Body of pancreas (tissue), 4 donors: ENCODE measurements around the gene ARID4B. TPM values are rescaled to one million over a fixed set of nuclear protein-coding genes. Genes with fewer than 3 reads are reported as not detected.
A peak's percentile ranks its signal among the peaks of the same experiment; 100 is the strongest.

Source experiments
- ATAC-seq: fragments of 150-250 bp; one replicate; pipeline ENCODE4 v1.9.1; 2016
- DNase-seq, 4 donors: peaks; one replicate each; pipeline ENCODE4 v3.0.0-alpha.2; 2019
- H3K27ac ChIP-seq, 4 donors: fragments of 200-600 bp; sonication (generic); 1 replicate in 3 of 4; 2 replicates in 1 of 4; pipeline versions ENCODE4 v1.5.1 to v1.6.1; 2016 to 2019; ENCODE audit warnings: mild to moderate bottlenecking in 1 of 4, mixed read lengths in 1 of 4, moderate library complexity in 1 of 4
- H3K27me3 ChIP-seq, 2 donors: fragments of 200-600 bp; sonication (generic); one replicate each; pipeline ENCODE4 v1.6.0; 2016; ENCODE audit warnings: mild to moderate bottlenecking in 1 of 2
- H3K36me3 ChIP-seq, 2 donors: fragments of 200-600 bp; sonication (generic); replicated peaks in 1 of 2; 2 replicates each; pipeline ENCODE4 v1.5.1; 2016; ENCODE audit warnings: low read depth in 2 of 2; ENCODE audit not compliant: insufficient read depth in 1 of 2
- H3K4me1 ChIP-seq: fragments of 200-600 bp; sonication (generic); one replicate; pipeline ENCODE4 v1.6.0; 2016
- H3K4me3 ChIP-seq, 2 donors: fragments of 200-600 bp; sonication (generic); 1 replicate in 1 of 2; 2 replicates in 1 of 2; pipeline ENCODE4 v1.5.1; 2016 to 2019
- H3K9me3 ChIP-seq, 3 donors: fragments of 200-600 bp; sonication (generic); 1 replicate in 2 of 3; 2 replicates in 1 of 3; pipeline ENCODE4 v1.5.1; 2016
- POLR2A ChIP-seq, 3 donors: fragments of 450-650 bp; IDR thresholded peaks; one replicate each; pipeline ENCODE4 v1.6.1; 2016; ENCODE audit warnings: antibody characterized with exemption in 3 of 3, mild to moderate bottlenecking in 2 of 3
- WGBS, 2 donors: methylation state at CpG; one replicate each; pipeline ENCODE4 v1.1.5; 2017; 5-methylcytosine and 5-hydroxymethylcytosine counted together
- intact Hi-C: fragments of 100-400 bp; cut with DNase I; formaldehyde crosslinking; loops from one replicate; pipeline ENCODE4 v1.15.1; 2023
- total RNA-seq, 2 donors: library from RNA; depleted of rRNA; stranded (reverse); fragments of >200 nt; gene quantifications; one replicate each; pipeline ENCODE4 v1.1.0, GENCODE V29; 2016
- TF ChIP-seq, protein P1 (sequence below), 7 experiments: fragments of 450-650 bp in 4 of 7; fragments of 200-600 bp in 3 of 7; sonication (generic) in 3 of 7; IDR thresholded peaks; one replicate each; pipeline ENCODE4 v1.5.1; 2016 to 2019; ENCODE audit warnings: antibody characterized with exemption in 7 of 7

The ARID4B gene, protein sequence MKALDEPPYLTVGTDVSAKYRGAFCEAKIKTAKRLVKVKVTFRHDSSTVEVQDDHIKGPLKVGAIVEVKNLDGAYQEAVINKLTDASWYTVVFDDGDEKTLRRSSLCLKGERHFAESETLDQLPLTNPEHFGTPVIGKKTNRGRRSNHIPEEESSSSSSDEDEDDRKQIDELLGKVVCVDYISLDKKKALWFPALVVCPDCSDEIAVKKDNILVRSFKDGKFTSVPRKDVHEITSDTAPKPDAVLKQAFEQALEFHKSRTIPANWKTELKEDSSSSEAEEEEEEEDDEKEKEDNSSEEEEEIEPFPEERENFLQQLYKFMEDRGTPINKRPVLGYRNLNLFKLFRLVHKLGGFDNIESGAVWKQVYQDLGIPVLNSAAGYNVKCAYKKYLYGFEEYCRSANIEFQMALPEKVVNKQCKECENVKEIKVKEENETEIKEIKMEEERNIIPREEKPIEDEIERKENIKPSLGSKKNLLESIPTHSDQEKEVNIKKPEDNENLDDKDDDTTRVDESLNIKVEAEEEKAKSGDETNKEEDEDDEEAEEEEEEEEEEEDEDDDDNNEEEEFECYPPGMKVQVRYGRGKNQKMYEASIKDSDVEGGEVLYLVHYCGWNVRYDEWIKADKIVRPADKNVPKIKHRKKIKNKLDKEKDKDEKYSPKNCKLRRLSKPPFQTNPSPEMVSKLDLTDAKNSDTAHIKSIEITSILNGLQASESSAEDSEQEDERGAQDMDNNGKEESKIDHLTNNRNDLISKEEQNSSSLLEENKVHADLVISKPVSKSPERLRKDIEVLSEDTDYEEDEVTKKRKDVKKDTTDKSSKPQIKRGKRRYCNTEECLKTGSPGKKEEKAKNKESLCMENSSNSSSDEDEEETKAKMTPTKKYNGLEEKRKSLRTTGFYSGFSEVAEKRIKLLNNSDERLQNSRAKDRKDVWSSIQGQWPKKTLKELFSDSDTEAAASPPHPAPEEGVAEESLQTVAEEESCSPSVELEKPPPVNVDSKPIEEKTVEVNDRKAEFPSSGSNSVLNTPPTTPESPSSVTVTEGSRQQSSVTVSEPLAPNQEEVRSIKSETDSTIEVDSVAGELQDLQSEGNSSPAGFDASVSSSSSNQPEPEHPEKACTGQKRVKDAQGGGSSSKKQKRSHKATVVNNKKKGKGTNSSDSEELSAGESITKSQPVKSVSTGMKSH (N-terminal part only)
- 10 to 100 TPM; 27.7 to 35.3 TPM for total RNA-seq

DNA sequence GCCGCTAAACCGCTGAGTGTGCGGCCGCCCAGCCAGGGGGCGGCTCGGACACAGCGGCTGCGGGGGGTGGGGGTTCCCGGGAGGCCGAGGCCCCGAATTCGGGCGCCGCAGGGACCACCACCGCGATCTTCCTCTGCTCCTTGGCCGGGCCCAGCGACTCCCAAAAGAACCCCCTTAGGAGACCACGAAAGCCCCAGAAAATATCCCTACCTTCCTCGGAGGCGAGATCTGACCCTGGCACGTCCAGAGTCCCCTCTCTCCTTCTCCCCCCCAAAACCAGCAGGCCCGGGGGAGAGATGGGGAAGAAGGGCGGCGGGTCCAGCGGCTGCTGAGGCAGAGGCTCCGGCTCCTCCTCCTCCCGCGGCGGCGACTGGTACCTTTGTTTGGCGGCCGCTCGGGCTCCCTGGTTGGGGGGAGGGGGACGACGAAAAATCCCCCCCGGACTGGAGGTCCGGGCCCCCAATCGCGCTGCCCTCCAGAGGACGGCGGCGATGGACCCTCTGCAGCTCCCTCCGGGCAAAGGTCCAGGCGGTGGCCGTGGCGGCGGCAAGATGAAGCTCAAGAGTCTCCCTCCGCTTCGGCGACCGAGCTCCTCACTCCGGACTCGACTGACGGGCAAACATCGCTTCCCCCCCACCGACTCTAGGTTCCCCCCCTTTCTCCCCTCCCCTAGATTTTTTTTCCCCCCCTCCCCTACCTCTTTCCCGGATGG lies at the start of gene ARID4B:
Gene ARID4B (minus strand): TSS at position 621 of the 712 bp plus-strand sequence. CDS start 1,260 bp downstream, outside the sequence.
- no peaks in the 10 kb centered on the region for H3K27me3 ChIP-seq
- no peak for DNase-seq

DNA sequence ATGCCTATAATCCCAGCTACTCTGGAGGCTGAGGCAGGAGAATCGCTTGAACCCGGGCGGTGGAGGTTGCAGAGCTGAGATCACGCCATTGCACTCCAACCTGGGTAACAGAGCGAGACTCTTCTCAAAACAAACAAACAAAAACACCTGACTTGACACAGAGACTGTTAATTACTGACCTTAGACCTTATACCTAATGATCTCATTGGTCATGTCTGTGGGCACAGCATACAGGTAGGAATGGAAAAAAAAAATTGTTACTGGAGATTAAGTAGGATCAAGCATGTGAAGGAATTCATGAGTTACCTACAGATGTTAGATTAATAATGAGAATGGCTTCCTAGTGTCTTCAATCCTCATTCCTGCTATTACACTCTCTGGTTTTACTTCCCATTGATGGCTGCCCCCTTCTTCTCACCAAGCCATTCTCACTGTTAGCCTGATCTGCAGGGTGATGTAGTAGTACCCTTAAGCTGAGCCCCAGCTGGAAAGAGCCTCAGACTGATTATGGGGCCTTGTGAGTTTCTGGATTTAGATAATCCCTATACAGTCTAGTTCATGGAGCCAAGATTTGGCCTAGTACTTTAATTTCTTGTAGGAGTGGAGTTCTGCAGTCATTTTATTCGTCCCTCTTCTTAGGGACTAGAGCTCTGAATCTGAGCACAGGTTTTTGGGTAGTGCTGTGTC lies 48.1 kb upstream of the ARID4B start:
- Histone ChIP-seq H3K4me3 (no peak overlapping the region), H3K9me3 (no peaks in the 10 kb centered on the region), H3K36me3 (peaks cover 0 to 4% of the 10 kb centered on the region in 2 donors), H3K4me1 (no peaks in the 10 kb centered on the region), H3K27ac (no peak overlapping the region), H3K27me3 (no peaks in the 10 kb centered on the region)
- intact Hi-C loops: no loop called here
- no peak for DNase-seq
- 94 to 98% methylated on average over 6 of the region's 6 CpGs for WGBS, 2 donors
- no peak for TF ChIP-seq POLR2A (IDR thresholded peaks at IDR 0.05)
- TF ChIP-seq, protein P1, sequence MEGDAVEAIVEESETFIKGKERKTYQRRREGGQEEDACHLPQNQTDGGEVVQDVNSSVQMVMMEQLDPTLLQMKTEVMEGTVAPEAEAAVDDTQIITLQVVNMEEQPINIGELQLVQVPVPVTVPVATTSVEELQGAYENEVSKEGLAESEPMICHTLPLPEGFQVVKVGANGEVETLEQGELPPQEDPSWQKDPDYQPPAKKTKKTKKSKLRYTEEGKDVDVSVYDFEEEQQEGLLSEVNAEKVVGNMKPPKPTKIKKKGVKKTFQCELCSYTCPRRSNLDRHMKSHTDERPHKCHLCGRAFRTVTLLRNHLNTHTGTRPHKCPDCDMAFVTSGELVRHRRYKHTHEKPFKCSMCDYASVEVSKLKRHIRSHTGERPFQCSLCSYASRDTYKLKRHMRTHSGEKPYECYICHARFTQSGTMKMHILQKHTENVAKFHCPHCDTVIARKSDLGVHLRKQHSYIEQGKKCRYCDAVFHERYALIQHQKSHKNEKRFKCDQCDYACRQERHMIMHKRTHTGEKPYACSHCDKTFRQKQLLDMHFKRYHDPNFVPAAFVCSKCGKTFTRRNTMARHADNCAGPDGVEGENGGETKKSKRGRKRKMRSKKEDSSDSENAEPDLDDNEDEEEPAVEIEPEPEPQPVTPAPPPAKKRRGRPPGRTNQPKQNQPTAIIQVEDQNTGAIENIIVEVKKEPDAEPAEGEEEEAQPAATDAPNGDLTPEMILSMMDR (IDR thresholded peaks at IDR 0.05): no peak
- no peak for ATAC-seq

More for the DNA sequence above, at the start of gene ARID4B:
- H3K36me3 ChIP-seq: no peaks in the 10 kb centered on the region
- peak; percentile 6 for ATAC-seq
- WGBS, 2 donors: 0 to 1% methylated on average over 23 to 55 of the region's 58 CpGs
- TF ChIP-seq, protein P1 (IDR thresholded peaks at IDR 0.05): no peak
- peak; percentile 61 to 84 (median 80) for TF ChIP-seq POLR2A (IDR thresholded peaks at IDR 0.05)
- intact Hi-C loops: loop anchor here (10.0 kb wide), 1 partner anchor 63 kb away; no protein-coding TSS in a partner anchor
- H3K4me1 ChIP-seq: peaks cover 62% of the 10 kb centered on the region
- H3K4me3 ChIP-seq: peak within 1 kb of the TSS; percentile 89 to 93
- peak within 1 kb of the TSS; percentile 91 to 96 (median 93) for H3K27ac ChIP-seq
- H3K9me3 ChIP-seq: no peaks in the 10 kb centered on the region

DNA sequence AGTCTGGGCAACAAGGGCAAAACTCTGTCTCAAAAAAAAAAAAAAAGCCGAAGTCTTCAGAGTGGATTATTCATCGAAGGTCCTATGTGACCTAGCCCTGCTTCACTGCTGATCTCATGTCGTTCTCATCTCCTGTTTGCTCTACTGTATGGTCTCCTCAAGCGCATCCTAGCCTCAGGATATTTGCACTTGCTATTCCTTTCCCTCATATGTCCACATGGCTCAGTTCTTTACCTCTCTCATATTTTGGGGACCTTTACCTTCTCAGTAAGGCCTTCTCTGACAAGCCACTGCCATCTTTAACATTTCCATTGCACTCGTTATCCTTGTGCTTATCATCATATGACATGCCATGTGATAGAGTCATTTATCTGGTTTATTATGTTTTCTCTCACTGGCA lies 41.8 kb upstream of the ARID4B start:
- WGBS, 2 donors: 82 to 88% methylated on average over 5 of the region's 5 CpGs
- no peak for TF ChIP-seq POLR2A (IDR thresholded peaks at IDR 0.05)
- TF ChIP-seq, protein P1 (IDR thresholded peaks at IDR 0.05): no peak
- intact Hi-C loops: no loop called here

DNA sequence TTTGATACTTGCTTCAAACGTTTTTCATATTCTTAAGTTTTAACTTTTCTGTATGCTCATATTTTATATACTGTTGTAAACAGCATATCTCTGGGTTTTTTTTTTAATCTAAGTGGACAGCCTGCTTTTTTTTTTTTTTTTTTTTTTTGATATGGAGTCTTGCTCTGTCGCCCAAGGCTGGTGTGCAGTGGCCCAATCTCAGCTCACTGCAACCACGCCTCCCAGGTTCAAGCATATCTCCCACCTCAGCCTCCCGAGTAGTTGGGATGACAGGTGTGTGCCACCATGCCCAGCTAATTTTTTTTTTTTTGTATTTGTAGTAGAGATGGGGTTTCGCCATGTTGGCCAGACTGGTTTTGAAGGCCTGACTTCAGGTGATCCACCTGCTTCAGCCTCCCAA lies 40.4 kb upstream of the ARID4B start:
- 75% methylated on average over 5 of the region's 5 CpGs for WGBS, 2 donors
- peaks cover 16% of the 10 kb centered on the region for H3K4me1 ChIP-seq
- no peaks in the 10 kb centered on the region for H3K9me3 ChIP-seq
- peaks cover 0 to 3% of the 10 kb centered on the region in 2 donors for H3K36me3 ChIP-seq
- ATAC-seq (no peak), DNase-seq (no peak)
- no peaks in the 10 kb centered on the region for H3K27me3 ChIP-seq
- no peak overlapping the region for H3K27ac ChIP-seq
- H3K4me3 ChIP-seq: no peak overlapping the region
- intact Hi-C loops: no loop called here
- TF ChIP-seq, protein P1 (IDR thresholded peaks at IDR 0.05): no peak
- TF ChIP-seq POLR2A (IDR thresholded peaks at IDR 0.05): no peak

More for the DNA sequence above, 41.8 kb upstream of the ARID4B start:
- ATAC-seq (no peak), DNase-seq (no peak)
- Histone ChIP-seq H3K9me3 (no peaks in the 10 kb centered on the region), H3K27ac (no peak overlapping the region), H3K36me3 (peaks cover 0 to 3% of the 10 kb centered on the region in 2 donors), H3K4me3 (no peak overlapping the region), H3K4me1 (peaks cover 16% of the 10 kb centered on the region), H3K27me3 (no peaks in the 10 kb centered on the region)
